Karpas-422 (cell line): ENCODE results near the gene REV3L. TPM values are rescaled to one million over a fixed set of nuclear protein-coding genes. Genes with fewer than 3 reads are reported as not detected.
A peak's percentile ranks its signal among the peaks of the same experiment; 100 is the strongest.
"Not testable (repeated sequence)": the region's sequence is repeated elsewhere in the genome, so short reads cannot be mapped to it uniquely, and the experiment has no call there.

Source experiments
- DNase-seq: peaks from one replicate; pipeline ENCODE4 v3.0.0-alpha.2; 2015
- H2AFZ ChIP-seq: fragments of 200-600 bp; sonication (generic); 2 replicates; pipeline ENCODE4 v1.6.1; 2014; ENCODE audit warnings: antibody characterized with exemption, low read length, mixed read lengths
- H3K27ac ChIP-seq: fragments of 200-600 bp; sonication (generic); 2 replicates; pipeline ENCODE4 v1.5.1; 2014; ENCODE audit warnings: mild to moderate bottlenecking, low read length, moderate library complexity
- H3K27me3 ChIP-seq: fragments of 200-600 bp; sonication (generic); 2 replicates; pipeline ENCODE4 v1.6.1; 2014; ENCODE audit warnings: low read length, mixed read lengths
- H3K36me3 ChIP-seq: fragments of 200-600 bp; sonication (generic); 2 replicates; pipeline ENCODE4 v1.6.1; 2014; ENCODE audit warnings: low read length, mixed read lengths; ENCODE audit not compliant: insufficient read depth
- H3K4me1 ChIP-seq: fragments of 200-600 bp; sonication (generic); 2 replicates; pipeline ENCODE4 v1.6.1; 2014; ENCODE audit warnings: mild to moderate bottlenecking, low read length, mixed read lengths
- H3K4me2 ChIP-seq: fragments of 200-600 bp; sonication (generic); 2 replicates; pipeline ENCODE4 v1.6.1; 2014; ENCODE audit warnings: low read length, low read depth, mild to moderate bottlenecking; ENCODE audit not compliant: poor library complexity, severe bottlenecking
- H3K4me3 ChIP-seq: fragments of 200-600 bp; sonication (generic); 2 replicates; pipeline ENCODE4 v1.5.1; 2014; ENCODE audit warnings: mild to moderate bottlenecking, antibody characterized with exemption, low read length, mixed read lengths
- H3K79me2 ChIP-seq: fragments of 200-600 bp; sonication (generic); 2 replicates; pipeline ENCODE4 v1.6.1; 2014; ENCODE audit warnings: mild to moderate bottlenecking, low read length, mixed read lengths
- H3K9ac ChIP-seq: fragments of 200-600 bp; sonication (generic); 2 replicates; pipeline ENCODE4 v1.6.0; 2014; ENCODE audit warnings: low read length
- H3K9me2 ChIP-seq: fragments of 200-600 bp; sonication (generic), shearing (Covaris generic); replicated peaks from 2 replicates; pipeline ENCODE4 v1.6.0; 2014; ENCODE audit warnings: mild to moderate bottlenecking, low read length, moderate library complexity; ENCODE audit not compliant: insufficient read depth
- H3K9me3 ChIP-seq: fragments of 300-700, 200-600 bp; sonication (generic); 2 replicates; pipeline ENCODE4 v1.6.1; 2014; ENCODE audit warnings: low read length, mixed read lengths
- H4K20me1 ChIP-seq: fragments of 200-600 bp; sonication (generic); 2 replicates; pipeline ENCODE4 v1.6.1; 2014; ENCODE audit warnings: mild to moderate bottlenecking, antibody characterized with exemption, low read length, low read depth; ENCODE audit not compliant: insufficient read depth
- total RNA-seq: library from RNA; depleted of rRNA; stranded (reverse); fragments of >200 nt; shearing (Covaris generic); gene quantifications from 2 replicates; pipeline ENCODE4 v1.2.3, GENCODE V29; 2014; ENCODE audit warnings: low replicate concordance

Gene REV3L
- total RNA-seq, 1 experiment from 2014 or later, result 64.4 TPM

DNA sequence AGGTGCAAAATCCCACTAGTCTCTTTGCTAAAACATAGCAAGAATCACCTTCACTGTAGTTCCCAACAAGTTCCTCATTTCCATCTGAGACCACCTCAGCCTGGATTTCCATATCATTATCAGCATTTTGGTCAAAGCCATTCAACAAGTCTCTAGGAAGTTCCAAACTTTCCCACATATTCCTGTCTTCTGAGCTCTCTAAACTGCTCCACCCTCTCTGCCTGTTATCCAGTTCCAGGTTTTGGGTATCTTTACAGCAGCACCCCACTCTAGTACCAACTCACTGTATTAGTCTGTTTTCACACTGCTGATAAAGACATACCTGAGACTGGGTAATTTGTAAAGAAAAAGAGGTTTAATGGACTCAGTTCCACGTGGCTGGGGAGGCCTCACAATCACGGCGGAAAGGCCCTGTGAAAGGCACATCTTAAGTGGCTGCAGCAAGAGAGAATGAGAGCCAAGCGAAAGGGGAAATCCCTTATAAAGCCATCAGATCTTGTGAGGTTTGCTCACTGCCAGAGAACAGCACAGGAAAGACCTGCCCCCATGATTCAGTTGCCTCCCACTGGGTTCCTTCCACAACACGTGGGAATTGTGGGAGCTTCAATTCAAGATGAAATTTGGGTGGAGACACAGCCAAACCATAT lies 192.2 kb downstream of the REV3L start:
- H3K9me2 ChIP-seq, H3K4me3 ChIP-seq, H3K9ac ChIP-seq, H3K4me2 ChIP-seq, DNase-seq, H3K27me3 ChIP-seq, H3K79me2 ChIP-seq, H2AFZ ChIP-seq, H4K20me1 ChIP-seq, H3K36me3 ChIP-seq, H3K9me3 ChIP-seq, H3K27ac ChIP-seq: not testable (repeated sequence)
- H3K4me1 ChIP-seq, result peaks cover 18% of the 10 kb centered on the region

DNA sequence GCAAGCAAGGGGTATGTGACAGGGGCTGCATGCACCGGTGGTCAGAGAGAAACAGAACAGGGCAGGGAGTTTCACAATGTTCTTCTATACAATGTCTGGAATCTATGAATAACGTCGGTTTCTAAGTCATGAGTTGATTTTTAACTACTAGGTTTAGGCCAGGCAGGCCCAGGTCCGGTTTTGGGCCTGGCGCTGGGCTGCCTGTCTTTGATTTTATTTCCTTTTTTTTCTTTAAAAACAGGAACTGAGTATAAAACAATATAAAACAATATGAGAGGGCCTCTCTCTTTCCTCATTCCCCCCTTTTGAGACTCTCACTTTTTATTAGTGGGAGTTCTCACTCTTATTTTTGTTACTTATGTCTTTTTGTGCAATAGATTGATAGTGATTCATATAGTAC lies 198.7 kb downstream of the REV3L start:
- Histone ChIP-seq H3K4me1 (peaks cover 29% of the 10 kb centered on the region), H3K4me2 (peak overlapping the region; percentile 47), H3K79me2 (peaks cover 18% of the 10 kb centered on the region), H3K9ac (0 out of 2 replicates have a peak overlapping the region, but pooled peaks have one; percentile 12), H3K36me3 (peaks cover 20% of the 10 kb centered on the region), H3K27ac (peak overlapping the region; percentile 66)
- H4K20me1 ChIP-seq, H3K9me2 ChIP-seq, H3K9me3 ChIP-seq, H3K4me3 ChIP-seq, H3K27me3 ChIP-seq, DNase-seq, H2AFZ ChIP-seq: not testable (repeated sequence)

DNA sequence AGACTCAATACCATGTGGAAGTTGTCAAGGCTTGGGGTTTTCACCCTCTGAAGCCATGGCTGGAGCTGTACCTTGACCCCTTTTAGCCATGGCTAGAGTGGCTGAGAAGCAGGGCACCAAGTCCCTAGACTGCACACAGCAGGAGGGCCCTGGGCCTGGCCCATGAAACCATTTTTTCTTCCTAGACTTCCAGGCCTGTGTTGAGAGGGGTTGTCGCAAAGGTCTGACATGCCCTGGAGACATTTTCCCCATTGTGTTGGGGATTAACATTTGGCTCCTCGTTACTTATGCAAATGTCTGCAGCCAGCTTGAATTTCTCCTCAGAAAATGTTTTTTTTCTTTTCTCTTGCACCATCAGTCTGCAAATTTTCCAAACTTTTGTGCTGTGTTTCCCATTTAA lies 199.3 kb downstream of the REV3L start:
- Histone ChIP-seq H3K9me3 (no peaks in the 10 kb centered on the region), H3K9me2 (no peaks in the 10 kb centered on the region), H3K4me2 (peak overlapping the region; percentile 47), H3K79me2 (peaks cover 18% of the 10 kb centered on the region), H3K27ac (peak overlapping the region; percentile 66), H4K20me1 (no peaks in the 10 kb centered on the region), H2AFZ (no peak overlapping the region), H3K4me3 (0 out of 2 replicates have a peak overlapping the region, but pooled peaks have one; percentile 8), H3K36me3 (peaks cover 24% of the 10 kb centered on the region), H3K27me3 (no peaks in the 10 kb centered on the region), H3K9ac (0 out of 2 replicates have a peak overlapping the region, but pooled peaks have one; percentile 11), H3K4me1 (peaks cover 29% of the 10 kb centered on the region)
- DNase-seq, result no peak

GRCh38 chr6:111282515-111282914 lies 200.5 kb downstream of the REV3L start:
- no peak for DNase-seq
- no peaks in the 10 kb centered on the region for H3K9me2 ChIP-seq
- H3K36me3 ChIP-seq, result peaks cover 35% of the 10 kb centered on the region
- no peak overlapping the region; the same call in 1 of the 2 replicates for H3K27ac ChIP-seq
- H3K79me2 ChIP-seq, result peaks cover 21% of the 10 kb centered on the region
- H2AFZ ChIP-seq, result no peak overlapping the region
- H3K9ac ChIP-seq, result no peak overlapping the region
- no peaks in the 10 kb centered on the region for H3K27me3 ChIP-seq
- H3K4me1 ChIP-seq, result peaks cover 29% of the 10 kb centered on the region
- H3K4me2 ChIP-seq, result no peak overlapping the region
- H4K20me1 ChIP-seq, result no peaks in the 10 kb centered on the region
- H3K9me3 ChIP-seq, result no peaks in the 10 kb centered on the region
- no peak overlapping the region for H3K4me3 ChIP-seq

DNA sequence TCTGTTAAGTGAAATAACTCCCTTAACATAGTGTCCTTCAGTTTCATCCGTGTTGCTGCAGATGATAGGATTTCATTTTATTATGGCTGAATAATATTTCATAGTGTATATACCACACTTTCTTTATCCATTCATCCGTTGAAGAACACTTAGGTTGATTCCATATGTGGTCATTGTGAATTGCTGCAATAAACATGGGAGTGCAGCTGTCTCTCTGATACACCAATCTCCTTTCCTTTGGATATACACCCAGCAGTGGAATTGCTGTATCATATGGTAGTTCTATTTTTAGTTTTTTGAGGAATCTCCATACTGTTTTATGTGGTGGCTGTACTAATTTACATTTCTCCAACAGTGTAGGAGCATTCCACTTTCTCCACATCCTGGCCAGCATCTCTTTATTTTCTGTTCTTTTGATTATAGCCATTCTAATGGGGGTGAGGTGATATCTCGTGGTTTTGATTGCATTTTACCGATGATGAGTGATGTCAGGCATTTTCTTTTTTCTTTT lies 202.5 kb downstream of the REV3L start:
- peaks cover 54% of the 10 kb centered on the region for H3K36me3 ChIP-seq
- no peaks in the 10 kb centered on the region for H3K27me3 ChIP-seq
- no peaks in the 10 kb centered on the region for H3K9me2 ChIP-seq

DNA sequence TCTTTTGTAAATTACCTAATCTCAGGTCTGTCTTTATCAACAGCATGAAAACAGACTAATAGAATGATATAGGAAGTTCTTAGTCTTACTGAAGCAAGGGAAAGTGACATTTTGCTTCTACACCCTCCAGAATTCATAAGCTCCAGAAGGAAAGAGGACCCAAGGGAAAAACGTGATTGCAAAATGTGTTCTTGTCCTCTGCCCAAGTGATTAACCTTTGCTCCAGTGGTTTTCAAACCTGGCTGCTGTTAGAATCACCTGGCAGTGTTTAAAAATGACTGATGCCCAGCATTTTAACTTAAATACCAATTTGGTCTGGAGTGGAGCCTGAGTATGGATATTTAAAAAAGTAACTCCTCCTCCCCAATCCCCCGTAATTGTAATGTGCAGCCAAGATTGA lies 204.3 kb downstream of the REV3L start:
- Histone ChIP-seq H3K27ac (no peak overlapping the region), H3K4me1 (peaks cover 20% of the 10 kb centered on the region), H3K36me3 (peaks cover 70% of the 10 kb centered on the region), H3K79me2 (peaks cover 48% of the 10 kb centered on the region), H3K9me2 (no peaks in the 10 kb centered on the region), H3K4me3 (no peak overlapping the region), H4K20me1 (no peaks in the 10 kb centered on the region), H3K4me2 (no peak overlapping the region), H2AFZ (no peak overlapping the region), H3K9me3 (no peaks in the 10 kb centered on the region), H3K27me3 (no peaks in the 10 kb centered on the region), H3K9ac (no peak overlapping the region)
- DNase-seq, result no peak

More for the DNA sequence above, 202.5 kb downstream of the REV3L start:
- H3K27ac ChIP-seq, result no peak overlapping the region
- no peak overlapping the region for H3K4me3 ChIP-seq
- H4K20me1 ChIP-seq, result no peaks in the 10 kb centered on the region
- no peak for DNase-seq
- H3K9me3 ChIP-seq, result no peaks in the 10 kb centered on the region
- peaks cover 33% of the 10 kb centered on the region for H3K79me2 ChIP-seq
- peaks cover 29% of the 10 kb centered on the region for H3K4me1 ChIP-seq
- no peak overlapping the region for H3K9ac ChIP-seq
- H2AFZ ChIP-seq, result no peak overlapping the region
- no peak overlapping the region for H3K4me2 ChIP-seq

- Histone ChIP-seq H4K20me1 (no peaks in the 10 kb centered on the region), H3K9me2 (no peaks in the 10 kb centered on the region), H2AFZ (no peak overlapping the region), H3K9ac (no peak overlapping the region), H3K4me1 (peaks cover 10% of the 10 kb centered on the region), H3K4me3 (no peak overlapping the region), H3K27me3 (no peaks in the 10 kb centered on the region), H3K9me3 (no peaks in the 10 kb centered on the region), H3K36me3 (peaks cover 78% of the 10 kb centered on the region), H3K79me2 (peaks cover 57% of the 10 kb centered on the region), H3K4me2 (no peak overlapping the region), H3K27ac (no peak overlapping the region)
- DNase-seq, result no peak
Observed at GRCh38 chr6:111277819-111278218, 205.2 kb downstream of the REV3L start.

GRCh38 chr6:111276736-111277135 lies 206.3 kb downstream of the REV3L start:
- Histone ChIP-seq H3K4me3 (no peak overlapping the region), H3K36me3 (peaks cover 74% of the 10 kb centered on the region), H3K27me3 (no peaks in the 10 kb centered on the region), H4K20me1 (no peaks in the 10 kb centered on the region), H2AFZ (no peak overlapping the region), H3K4me1 (no peaks in the 10 kb centered on the region; the same call in 1 of the 2 replicates), H3K79me2 (peaks cover 52% of the 10 kb centered on the region), H3K27ac (no peak overlapping the region), H3K4me2 (no peak overlapping the region), H3K9me3 (no peaks in the 10 kb centered on the region), H3K9ac (no peak overlapping the region), H3K9me2 (no peaks in the 10 kb centered on the region)
- no peak for DNase-seq
